Smooth muscle cell (in vitro differentiated cells): ENCODE data around the gene NKPD1. TPM values are rescaled to one million over a fixed set of nuclear protein-coding genes. Genes with fewer than 3 reads are reported as not detected.

Experiments used
- DNase-seq: peaks from one replicate; lab custom pipeline; 2025; ENCODE audit not compliant: unreplicated experiment; lab: John Stamatoyannopoulos, UW
- H2AFZ ChIP-seq: fragments of 200-600 bp; sonication (generic); 2 replicates; pipeline ENCODE4 v1.6.0; 2016; ENCODE audit warnings: antibody characterized with exemption, low read depth, mild to moderate bottlenecking
- H3F3A ChIP-seq: fragments of 200-600 bp; sonication (generic); 2 replicates; pipeline ENCODE4 v1.6.0; 2017; ENCODE audit warnings: antibody characterized with exemption, low read depth
- H3K27ac ChIP-seq: fragments of 200-600 bp; sonication (generic); 2 replicates; pipeline ENCODE4 v1.5.1; 2016; ENCODE audit warnings: low read depth, mild to moderate bottlenecking
- H3K27me3 ChIP-seq: fragments of 200-600 bp; sonication (generic); 2 replicates; pipeline ENCODE4 v1.6.1; 2016; ENCODE audit warnings: low read depth, mild to moderate bottlenecking
- H3K36me3 ChIP-seq: fragments of 200-600 bp; sonication (generic); 2 replicates; pipeline ENCODE4 v1.5.1; 2016; ENCODE audit warnings: low read depth
- H3K4me1 ChIP-seq: fragments of 200-600 bp; sonication (generic); 2 replicates; pipeline ENCODE4 v1.5.1; 2016; ENCODE audit warnings: low read depth
- H3K4me2 ChIP-seq: fragments of 200-600 bp; sonication (generic); 2 replicates; pipeline ENCODE4 v1.6.0; 2016; ENCODE audit warnings: mild to moderate bottlenecking
- H3K4me3 ChIP-seq: fragments of 200-600 bp; sonication (generic); 2 replicates; pipeline ENCODE4 v1.5.1; 2016; ENCODE audit warnings: mild to moderate bottlenecking
- H3K79me2 ChIP-seq: fragments of 200-600 bp; sonication (generic); 2 replicates; pipeline ENCODE4 v1.6.0; 2016; ENCODE audit warnings: low read depth, mild to moderate bottlenecking
- H3K9ac ChIP-seq: fragments of 200-600 bp; sonication (generic); 2 replicates; pipeline ENCODE4 v1.6.0; 2016; ENCODE audit warnings: low read depth
- H3K9me3 ChIP-seq: fragments of 200-600 bp; sonication (generic); replicated peaks from 2 replicates; pipeline ENCODE4 v1.5.1; 2016; ENCODE audit warnings: low read depth
- H4K20me1 ChIP-seq: fragments of 200-600 bp; sonication (generic); 2 replicates; pipeline ENCODE4 v1.6.0; 2016; ENCODE audit warnings: low read depth
- CTCF ChIP-seq: fragments of 200-600 bp; sonication (generic); IDR thresholded peaks from 2 replicates; pipeline ENCODE4 v1.5.1; 2017; ENCODE audit warnings: borderline replicate concordance, mild to moderate bottlenecking, antibody characterized with exemption; ENCODE audit not compliant: insufficient read depth, poor library complexity, severe bottlenecking
- WGBS: methylation state at CpG from one replicate; pipeline ENCODE4 v1.1.7; 2016; ENCODE audit warnings: low lambda C conversion rate; 5-methylcytosine and 5-hydroxymethylcytosine counted together
- polyA plus RNA-seq: library from polyadenylated mRNA; unstranded; fragments of >200 nt; fragmentation: Nextera tagmentation; extraction: Ambion mirVana; gene quantifications from 2 replicates; pipeline ENCODE4 v1.2.1, GENCODE V29; 2016
- total RNA-seq: library from RNA; depleted of rRNA; stranded (reverse); fragments of >200 nt; gene quantifications from 2 replicates; pipeline ENCODE4 v1.2.3, GENCODE V29; 2014

NKPD1 gene
- total and polyA plus RNA-seq, 2 experiments from 2014 or later = 0.13 to 1.6 TPM

GRCh38 chr19:45137179-45137761 is 23.5 kb downstream of the NKPD1 start:
- no peaks in the 10 kb centered on the region for H3K4me1 ChIP-seq
- TF ChIP-seq CTCF = no peak
- peaks cover 83% of the 10 kb centered on the region for H4K20me1 ChIP-seq
- H3F3A ChIP-seq = no peaks in the 10 kb centered on the region
- H3K9me3 ChIP-seq = no peaks in the 10 kb centered on the region
- 94% methylated on average over 17 of the region's 17 CpGs for WGBS
- no peaks in the 10 kb centered on the region for H3K36me3 ChIP-seq
- no peaks in the 10 kb centered on the region for H3K27me3 ChIP-seq
- H3K27ac ChIP-seq = no peak overlapping the region
- H3K9ac ChIP-seq = no peak overlapping the region
- no peak overlapping the region for H2AFZ ChIP-seq
- peaks cover 26% of the 10 kb centered on the region for H3K79me2 ChIP-seq
- no peak for DNase-seq
- no peak overlapping the region for H3K4me2 ChIP-seq
- no peak overlapping the region for H3K4me3 ChIP-seq

DNA sequence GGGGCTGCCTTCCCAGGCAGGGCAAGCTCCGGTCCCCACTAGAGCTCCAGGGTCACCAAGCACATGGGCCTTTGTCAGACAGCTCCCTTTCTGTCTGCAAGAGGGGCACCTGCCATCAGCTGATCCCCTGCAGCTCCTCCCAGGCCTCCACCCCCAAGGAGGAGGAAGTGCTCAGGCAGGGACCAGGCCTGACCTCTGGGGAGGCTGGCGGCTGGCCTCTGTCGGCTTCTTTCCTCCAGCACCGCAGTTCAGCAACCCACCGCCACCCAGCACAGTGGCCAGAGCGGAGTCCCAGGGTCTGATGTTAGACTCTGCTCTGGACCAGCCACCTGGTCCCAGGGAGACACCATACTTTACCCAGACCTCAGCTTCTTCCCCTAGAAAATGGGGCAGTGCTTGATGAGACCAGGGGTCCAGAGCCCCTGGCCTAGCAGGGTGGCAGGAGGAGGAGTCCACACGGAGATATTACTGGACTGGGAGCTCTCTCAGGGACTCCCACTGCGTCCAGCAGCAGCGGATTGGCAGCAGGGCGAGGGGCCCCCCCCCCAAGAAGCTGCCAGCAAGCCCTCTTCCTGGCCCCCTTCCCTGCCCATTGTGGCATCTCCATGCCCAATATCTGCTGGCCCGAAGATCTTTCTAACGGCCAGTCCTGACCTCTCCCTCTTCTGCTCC is 24.1 kb downstream of the NKPD1 start:
- no peaks in the 10 kb centered on the region for H3K9me3 ChIP-seq
- no peaks in the 10 kb centered on the region for H3K36me3 ChIP-seq
- H2AFZ ChIP-seq = no peak overlapping the region
- TF ChIP-seq CTCF = no peak
- 95% methylated on average over 12 of the region's 12 CpGs for WGBS
- H3K79me2 ChIP-seq = peaks cover 31% of the 10 kb centered on the region
- H3K27me3 ChIP-seq = no peaks in the 10 kb centered on the region
- no peak for DNase-seq
- peaks cover 89% of the 10 kb centered on the region for H4K20me1 ChIP-seq
- H3K9ac ChIP-seq = no peak overlapping the region
- H3K4me2 ChIP-seq = no peak overlapping the region
- H3K4me3 ChIP-seq = no peak overlapping the region
- no peak overlapping the region for H3K27ac ChIP-seq
- no peaks in the 10 kb centered on the region for H3F3A ChIP-seq
- H3K4me1 ChIP-seq = no peaks in the 10 kb centered on the region

GRCh38 chr19:45135176-45135885 is 25.5 kb downstream of the NKPD1 start:
- H3K36me3 ChIP-seq = no peaks in the 10 kb centered on the region
- H3K9ac ChIP-seq = no peak overlapping the region
- WGBS = 98% methylated on average over 21 of the region's 21 CpGs
- H3K79me2 ChIP-seq = peaks cover 31% of the 10 kb centered on the region
- H3K4me2 ChIP-seq = no peak overlapping the region
- peaks cover 5% of the 10 kb centered on the region for H3K4me1 ChIP-seq
- H3K9me3 ChIP-seq = no peaks in the 10 kb centered on the region
- no peak for TF ChIP-seq CTCF
- no peak overlapping the region for H2AFZ ChIP-seq
- no peaks in the 10 kb centered on the region for H3F3A ChIP-seq
- no peak overlapping the region for H3K27ac ChIP-seq
- H3K27me3 ChIP-seq = no peaks in the 10 kb centered on the region
- peaks cover 95% of the 10 kb centered on the region for H4K20me1 ChIP-seq
- DNase-seq = no peak
- no peak overlapping the region for H3K4me3 ChIP-seq
